IPS DF 4.7 (cell line): ENCODE data around the gene INSR.
"Not testable (repeated sequence)": the region's sequence is repeated elsewhere in the genome, so short reads cannot be mapped to it uniquely, and the experiment has no call there.

Source experiments
- DNase-seq: peaks from one replicate; pipeline ENCODE4 v3.0.0-alpha.2; 2013; ENCODE audit warnings: low spot score; ENCODE audit errors: extremely low read depth

Gene INSR

DNA sequence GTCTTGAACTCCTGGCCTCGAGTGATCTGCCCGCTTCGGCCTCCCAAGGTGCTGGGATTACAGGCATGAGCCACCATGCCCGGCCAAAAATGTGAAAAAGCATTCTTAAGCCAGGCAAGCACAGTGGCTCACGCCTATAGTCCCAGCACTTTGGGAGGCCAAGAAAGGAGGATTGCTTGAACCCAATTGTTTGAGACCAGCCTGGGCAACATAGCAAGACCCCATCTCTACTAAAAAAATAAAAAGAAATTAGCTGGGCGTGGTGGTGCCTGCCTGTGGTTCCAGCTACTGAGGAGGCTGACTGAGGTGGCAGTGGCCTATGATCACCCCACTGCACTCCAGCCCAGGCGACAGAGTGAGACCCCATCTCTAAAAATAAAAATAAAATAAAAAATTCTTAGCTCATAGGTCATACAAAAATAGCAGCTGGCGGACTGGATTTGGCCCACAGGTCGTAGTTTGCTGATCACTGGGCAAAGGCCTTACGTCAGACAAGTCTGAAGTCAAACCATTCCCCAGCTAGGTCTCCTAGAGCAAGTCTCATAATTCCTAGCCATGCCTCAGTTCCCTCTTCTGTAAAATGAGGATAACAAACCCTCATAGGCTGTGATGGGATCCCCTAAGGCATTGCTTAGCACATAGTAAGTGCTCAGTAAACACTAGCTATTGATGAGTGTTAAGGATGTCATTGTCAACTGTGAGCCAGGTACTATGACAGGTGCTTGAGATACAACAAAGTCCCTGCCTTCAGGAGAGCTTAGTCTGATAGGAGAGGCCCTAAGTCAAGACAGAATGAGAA lies 36.0 kb downstream of the INSR start:
- DNase-seq: no peak

DNA sequence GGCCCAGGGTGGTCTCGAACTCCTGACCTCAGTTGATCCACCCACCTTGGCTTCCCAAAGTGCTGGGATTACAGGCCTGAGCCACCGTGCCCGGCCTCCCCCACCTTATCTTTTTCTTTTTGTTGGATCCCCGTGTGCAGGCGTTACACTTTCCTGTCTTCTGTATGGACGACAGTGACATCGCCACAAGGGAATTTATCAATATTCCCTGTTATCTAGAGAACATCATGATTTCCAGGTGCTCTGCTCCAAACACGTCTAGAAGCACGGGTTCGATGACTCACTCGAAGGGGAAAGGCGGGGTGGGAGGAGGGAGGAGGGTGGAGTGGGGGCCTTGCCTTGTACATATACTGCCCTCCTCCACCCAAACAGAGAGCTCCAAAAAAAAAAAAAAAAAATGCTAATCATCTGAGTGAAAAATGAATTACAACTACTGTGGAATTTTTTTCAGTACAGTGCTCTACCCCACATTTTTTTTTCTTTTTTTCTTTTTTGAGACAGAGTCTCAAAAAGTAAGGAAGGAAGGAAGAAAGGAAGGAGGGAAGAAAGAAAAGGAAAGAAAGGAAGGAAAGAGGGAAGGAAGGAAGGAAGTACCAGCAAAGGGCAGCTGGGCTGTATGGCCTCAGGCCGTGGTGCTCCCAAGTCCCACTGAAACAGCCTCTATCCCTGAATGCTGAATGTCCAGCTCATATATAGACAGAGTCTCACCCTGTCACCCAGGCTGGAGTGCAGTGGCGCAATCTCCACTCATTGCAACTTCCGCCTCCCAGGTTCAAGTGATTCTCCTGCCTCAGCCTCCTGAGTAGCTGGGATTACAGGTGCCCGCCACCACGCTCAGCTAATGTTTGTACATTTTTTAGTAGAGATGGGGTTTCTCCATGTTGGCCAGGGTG lies 36.8 kb downstream of the INSR start:
- no peak for DNase-seq

DNA sequence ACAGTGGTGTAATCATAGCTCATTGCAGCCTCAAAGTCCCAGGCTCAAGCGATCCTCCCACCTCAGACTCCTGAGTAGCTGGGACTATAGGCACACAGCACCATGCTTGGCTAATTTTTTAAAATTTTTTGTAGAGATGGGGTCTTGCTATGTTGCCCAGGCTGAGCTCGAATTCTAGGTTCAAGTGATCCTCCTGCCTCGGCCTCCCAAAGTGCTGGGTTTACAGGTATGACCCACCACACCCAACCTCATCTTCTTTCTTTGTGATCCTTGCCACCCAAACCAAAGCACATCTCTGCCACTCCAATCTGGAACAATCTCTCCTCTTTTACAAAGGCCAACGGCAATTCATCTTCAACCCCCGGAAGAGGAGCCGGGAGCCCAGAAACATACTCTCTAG lies 38.6 kb downstream of the INSR start:
- DNase-seq: no peak

DNA sequence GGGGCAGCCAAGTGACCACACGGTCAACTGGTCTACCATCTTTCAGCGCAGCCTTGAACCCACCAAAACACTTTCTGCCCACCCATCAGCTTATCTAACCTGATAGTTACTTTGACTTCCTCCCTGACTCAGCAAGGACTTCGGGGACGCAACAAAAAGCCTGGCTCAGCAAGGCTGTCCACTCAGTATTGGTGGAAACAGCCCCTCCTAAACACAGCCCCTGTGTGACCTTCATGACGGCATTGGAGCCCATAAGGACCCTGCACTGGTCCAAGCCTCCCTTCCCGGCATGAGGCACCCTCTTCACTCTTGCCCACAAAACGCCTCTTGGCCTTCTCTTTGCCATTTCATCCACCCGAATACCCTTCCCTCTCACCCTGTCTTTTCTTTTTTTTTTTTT lies 39.1 kb downstream of the INSR start:
- no peak for DNase-seq

DNA sequence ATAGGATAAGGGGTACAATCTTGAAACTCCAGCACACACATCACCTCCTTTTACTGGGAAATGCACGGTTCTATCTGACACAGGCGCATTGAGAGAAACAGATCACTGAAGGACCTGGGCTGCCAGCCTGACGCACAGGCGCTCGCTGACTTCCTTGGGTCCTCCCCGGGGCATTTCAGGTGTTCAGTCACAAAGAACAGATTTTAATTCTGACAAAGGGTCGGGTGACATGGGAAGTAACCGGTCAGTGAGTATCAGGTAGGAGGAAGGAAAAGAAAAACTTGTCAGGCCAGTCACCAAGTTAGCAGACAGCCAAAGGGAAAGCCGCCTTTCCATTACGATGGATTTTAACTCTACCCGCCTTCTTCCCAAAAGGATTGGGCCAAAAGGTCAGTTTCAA lies 39.6 kb downstream of the INSR start:
- DNase-seq: no peak

DNA sequence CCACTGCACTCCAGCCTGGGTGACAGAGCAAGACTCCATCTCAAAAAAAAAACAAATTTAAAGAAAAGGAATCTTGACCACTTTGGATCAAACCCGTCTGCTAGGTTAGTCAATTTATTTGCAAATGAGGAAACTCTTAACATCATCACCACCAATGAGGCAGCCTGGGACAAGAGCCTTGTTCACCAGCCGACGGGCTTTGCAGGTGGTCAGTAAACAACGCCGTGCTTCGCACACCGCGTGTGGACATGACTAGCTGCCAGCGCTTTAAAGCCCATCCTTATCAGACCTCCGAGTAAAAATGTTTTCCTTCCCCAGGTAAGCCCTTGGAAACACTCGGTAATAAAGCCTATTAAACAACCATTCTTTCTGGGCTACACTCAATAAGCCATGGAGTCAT lies 41.9 kb downstream of the INSR start:
- no peak for DNase-seq

DNA sequence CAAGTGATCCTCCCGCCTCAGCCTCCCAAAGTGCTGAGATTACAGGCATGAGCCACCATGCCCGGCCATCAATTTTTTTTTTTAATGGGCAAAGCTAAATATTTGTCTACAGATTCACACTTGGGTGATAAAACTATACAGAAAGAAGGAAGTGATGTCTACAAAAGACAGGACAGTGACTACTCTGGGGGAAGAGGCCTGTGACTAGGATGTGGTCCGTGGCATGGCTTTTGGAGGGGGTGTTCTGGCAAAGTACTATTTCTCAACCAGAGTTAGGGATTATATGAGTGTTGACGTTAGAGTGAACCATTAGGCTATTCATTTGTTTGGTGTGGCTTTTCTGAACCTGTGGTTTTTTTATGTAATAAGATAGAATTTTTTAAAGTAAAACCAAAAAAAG lies 42.7 kb downstream of the INSR start:
- no peak for DNase-seq

DNA sequence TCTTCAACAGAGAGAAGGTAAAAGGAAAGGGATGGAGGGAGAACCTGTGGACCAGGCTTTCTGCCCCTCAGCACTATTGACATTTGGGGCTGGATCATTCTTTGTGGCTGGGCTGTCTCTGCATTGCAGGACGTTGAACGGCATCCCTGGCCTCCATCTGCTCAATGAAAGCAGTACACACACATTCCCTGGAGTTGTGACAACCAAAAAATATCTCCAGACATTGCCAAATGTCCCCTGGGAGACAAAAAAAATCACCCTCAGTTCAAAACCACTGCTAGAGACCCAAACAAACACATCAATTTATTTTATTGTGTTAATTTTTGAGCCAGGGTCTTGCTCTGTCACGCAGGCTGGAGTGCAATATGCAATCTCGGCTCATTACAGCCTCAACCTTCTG lies 43.3 kb downstream of the INSR start:
- DNase-seq: no peak

DNA sequence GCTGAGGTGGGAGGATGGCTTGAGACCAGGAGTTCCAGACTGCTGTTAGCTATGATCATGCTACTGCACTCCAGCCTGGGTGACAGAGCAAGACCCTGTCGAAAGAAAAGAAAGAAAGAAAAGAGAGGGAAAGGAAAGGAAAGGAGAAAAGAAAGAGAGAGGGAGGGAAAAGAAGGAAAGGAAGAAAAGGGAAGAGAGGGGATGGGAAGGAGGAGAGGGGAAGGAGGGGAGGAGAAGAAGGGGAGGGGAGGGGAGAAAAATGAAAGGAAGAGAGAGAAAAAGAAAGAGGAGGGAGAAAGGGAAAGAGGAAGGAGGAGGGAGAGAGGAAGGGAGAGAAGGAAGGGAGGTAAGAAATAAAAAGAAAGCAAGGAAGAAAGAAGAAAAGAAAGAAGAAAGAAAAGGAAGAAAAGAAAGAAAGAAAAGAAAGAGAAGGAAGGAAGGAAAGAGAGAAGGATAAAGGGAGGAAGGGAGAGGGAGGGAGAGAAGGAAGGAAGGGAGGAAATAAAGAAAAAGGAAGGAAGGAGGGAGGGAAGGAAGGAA lies 44.1 kb downstream of the INSR start:
- no peak for DNase-seq

DNA sequence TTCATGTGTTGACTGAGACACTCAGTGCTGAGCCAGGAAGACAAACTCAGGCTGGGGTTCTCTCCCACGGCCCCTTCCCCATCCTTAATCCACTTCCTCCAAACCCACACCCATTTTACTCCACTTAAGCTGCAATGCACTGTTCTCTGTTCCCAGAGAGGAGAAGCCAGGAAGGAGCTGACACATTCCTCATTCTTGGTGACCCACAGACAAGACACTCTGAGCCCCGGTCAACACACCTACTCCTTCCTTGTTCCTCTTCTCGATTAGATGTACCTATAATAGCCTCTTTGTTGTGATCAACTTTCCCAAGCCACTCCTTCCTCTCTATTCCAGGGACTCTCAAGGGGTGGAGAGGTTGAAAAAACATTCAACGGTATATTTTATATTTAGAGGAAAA lies 47.1 kb downstream of the INSR start:
- DNase-seq: no peak

DNA sequence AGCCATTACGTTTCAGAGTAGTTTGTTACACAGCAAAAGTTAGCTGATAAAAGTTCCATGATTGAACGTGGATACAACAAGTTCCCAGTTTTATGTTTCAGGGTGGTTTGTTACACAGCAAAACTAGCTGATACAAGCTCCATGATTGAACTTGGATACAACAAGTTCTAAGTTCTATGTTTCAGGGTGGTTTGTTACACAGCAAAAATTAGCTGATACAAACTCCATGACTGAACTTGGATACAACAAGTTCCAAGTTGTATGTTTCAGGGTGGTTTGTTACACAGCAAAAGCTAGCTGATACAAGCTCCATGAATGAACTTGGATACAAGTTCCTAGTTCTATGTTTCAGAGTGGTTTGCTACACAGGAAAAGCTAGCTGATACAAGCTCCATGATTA lies 47.6 kb downstream of the INSR start:
- DNase-seq: no peak

DNA sequence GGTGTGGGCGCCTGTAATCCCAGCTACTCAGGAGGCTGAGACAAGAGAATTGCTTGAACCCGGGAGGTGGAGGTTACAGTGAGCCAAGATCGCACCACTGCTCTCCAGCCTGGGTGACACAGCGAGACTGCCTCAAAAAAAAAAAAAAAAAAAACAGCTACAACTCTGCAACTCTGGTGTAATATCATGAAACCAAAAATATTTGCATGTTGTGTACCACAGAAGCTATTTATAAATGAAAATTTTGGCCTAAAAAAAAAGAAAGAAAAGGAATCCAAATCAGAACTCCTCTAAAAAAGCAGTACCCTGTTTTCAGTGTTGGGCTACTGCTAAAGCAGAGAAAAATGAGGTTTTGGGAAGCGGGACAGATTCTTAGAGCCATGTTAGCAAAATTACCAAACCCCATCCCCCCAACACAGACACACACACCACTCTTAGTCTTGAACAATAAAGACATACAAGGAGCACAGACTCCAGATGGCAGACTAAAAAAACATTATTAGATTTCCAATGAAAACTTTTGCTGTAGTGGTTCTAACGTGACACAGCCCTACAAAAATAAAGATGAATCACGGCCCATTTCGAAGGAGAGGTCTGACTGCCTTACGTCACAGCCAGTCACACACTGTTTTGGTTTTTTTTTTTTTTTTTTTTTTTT lies 51.5 kb downstream of the INSR start:
- DNase-seq: no peak

DNA sequence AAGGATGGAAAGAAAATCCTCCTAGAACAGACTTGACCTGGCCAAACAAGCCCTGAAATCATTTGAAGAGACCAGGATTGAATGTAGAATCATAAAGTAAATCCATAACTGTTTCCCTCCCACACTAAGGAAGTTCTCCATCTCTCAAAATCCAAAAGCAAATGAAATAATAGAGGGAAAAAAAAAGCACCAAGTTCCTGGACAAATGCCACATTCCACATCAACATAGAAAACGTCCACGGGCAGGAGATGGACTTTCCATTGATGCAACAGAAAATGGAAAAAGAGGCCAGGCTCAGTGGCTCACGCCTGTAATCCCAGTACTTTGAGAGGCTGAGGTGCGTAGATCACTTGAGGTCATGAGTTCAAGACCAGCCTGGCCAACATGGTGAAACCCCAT lies 56.2 kb downstream of the INSR start:
- DNase-seq: no peak

DNA sequence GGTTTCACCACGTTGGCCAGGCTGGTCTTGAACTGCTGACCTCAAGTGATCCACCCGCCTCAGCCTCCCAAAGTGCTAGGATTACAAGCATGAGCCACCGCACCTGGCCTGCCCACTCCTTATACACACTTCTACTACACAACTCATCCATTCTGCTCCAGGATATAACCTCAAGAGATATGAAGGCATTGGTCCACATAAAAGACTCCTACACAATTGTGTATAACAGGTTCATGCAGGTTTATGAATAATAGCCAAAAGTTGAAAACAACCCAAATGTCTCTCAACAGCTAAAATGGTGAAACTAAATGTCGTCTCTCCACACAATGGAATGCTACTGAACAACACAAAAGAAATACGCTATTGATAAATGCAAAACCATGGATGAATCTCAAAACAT lies 58.1 kb downstream of the INSR start:
- no peak for DNase-seq

DNA sequence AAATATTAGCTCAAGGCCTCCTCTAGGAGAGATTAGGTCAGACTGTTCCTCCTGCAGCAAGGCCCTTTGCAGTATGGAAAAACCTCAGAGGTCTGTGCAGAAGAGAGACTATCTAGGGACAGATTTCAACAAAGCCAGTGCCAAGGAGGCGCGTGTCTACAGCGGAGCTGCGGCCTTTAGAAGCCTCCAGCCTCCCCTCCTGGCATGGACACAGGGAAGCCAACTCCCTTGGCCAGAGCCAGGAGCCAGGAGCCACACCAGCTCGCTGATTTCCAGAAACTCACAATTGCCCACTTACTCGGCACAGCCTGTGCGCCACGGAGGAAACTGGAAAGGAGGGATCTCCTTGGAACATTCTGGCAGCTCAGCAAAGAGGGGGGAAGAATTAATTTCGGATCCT lies 63.4 kb downstream of the INSR start:
- no peak for DNase-seq

DNA sequence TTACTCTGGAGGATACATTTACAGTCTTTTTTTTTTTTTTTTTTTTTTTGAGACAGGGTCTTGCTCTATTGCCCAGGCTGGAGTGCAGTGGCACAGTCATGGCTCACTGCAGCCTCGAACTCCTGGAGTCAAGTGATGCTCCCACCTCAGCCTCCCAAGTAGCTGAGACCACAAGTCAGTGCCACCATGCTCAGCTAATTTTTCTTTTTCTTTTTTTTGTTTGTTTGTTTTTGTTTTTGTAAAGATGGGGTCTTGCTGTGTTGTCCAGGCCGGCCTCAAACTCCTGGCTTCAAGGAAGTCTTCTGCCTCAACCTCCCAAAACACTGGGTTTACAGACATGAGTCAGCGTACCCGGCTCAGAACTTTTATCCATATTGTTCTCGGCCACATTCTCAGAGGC lies 64.5 kb downstream of the INSR start:
- no peak for DNase-seq

DNA sequence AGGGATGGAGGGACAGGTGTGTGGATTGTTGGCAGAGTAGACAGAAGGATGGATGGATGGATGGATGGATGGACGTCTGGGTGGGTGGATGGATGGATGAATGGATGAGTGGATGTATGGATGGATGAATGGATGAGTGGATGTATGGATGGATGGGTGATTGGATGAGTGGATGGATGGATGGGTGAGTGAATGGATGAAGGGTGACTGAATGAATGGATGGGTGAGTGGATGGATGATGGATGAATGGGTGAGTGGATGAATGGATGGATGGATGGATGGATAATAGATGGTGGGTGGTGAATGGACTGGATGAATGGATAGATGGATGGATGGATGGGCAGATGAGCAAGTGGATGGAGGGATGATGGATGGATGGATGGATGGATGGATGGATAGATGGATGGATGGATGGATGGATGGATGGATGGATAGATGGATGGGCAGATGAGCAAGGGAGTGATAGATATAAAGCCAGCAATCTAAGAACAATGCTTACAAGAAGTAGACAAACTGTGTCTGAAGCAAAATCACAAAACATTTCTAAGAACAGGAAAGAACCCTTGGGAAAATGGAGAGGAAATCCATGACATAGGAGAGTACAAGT lies 65.2 kb downstream of the INSR start:
- no peak for DNase-seq

DNA sequence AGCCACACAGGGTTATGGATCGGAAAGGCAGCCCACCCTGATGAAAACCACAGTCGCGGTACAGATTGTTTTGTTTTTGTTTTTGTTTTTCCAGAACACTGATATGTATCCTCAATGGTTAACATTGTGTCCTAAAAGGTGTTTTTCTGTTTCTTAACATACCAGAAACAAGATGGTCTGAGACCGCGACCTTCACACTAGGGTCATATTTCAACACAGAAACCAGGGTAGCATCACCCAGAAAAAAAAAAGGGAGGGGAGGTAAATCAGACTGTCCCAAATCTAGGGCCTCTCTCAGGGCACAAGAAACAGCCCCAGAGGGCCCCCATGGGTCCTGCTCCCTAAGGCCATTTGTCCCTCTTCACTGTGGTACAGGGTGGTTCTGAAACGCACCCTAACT lies 66.5 kb downstream of the INSR start:
- no peak for DNase-seq

DNA sequence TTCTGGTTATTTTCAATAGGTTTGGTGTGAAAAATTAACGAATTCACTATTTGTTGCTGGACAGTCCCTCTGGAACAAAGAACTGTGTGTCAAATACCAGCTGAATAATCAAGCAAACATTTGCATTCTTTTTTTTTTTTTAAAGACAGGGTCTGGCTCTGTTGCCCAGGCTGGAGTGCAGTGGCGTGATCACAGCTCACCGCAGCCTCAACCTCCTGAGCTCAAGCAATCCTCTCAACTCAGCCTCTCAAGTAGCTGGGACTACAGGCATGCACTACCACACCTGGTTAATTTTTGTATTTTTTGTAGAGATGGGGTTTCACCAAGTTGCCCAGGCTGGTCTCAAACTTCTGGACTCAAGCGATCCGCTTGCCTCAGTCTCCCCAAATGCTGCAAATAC lies 67.1 kb downstream of the INSR start:
- DNase-seq: not testable (repeated sequence)

DNA sequence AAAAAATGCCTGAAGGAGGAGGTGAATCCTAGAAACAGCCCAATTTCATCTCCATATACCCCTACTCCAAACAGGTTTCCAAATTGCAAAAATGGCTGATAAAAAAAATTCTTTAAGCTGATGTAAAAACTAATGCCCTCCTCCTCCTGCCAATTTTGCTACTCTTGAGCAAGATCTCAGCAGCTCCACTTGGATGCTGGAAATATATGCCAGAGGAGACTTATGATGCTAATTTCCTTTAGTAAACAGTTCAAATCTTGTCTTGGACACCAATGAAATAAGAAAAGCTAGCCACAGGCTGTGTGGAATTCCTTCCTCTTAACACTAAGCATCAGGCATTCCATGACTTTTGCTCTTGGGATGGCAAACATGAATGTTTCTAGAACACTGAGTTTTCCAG lies 67.5 kb downstream of the INSR start:
- no peak for DNase-seq

DNA sequence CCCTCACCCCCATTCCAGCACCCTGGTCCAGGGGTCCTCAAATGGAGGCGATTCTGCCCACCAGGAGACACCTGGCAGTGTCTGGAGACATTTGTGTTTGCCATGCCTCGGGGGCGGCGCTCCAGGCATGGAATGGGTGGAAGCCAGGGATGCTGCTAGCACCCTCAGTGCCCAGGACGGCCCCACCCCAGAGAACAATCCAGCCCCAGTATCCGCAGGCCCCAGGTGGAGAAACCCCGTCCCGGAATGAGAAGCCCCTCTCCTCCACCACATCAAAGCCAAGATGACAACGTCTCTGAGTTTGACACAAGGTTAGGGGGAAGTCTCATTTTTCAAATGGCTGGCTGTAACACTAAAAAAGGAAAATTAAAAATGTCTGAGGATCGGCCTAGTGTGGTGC lies 68.5 kb downstream of the INSR start:
- DNase-seq: no peak

DNA sequence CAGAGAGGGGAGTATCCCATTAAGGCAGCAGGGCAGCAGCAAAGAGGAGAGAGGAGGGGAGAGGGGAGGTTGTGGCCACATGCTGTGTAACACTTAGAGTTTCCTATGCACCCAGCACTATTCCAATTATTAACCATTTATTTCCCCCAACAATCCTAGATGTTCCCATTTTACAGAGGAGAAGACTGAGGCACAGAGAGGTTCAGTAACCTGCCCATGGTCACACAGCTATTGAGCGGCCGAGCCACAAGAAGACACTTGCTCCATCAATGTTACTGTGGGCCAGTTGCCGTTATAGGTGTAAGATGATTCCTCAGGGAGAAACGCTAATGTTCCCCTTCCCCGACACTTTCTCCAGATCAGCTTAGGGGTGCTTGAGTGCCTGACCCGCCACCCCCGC lies 69.2 kb downstream of the INSR start:
- DNase-seq: no peak
